Dendritic cell treated with granulocyte-macrophage colony-stimulating factor and Interleukin-4, amounts not matched to agents 40 ng/mL and 50 ng/mL, for 4 days (primary cell): Measurements from ENCODE around the gene AKIP1.
A peak's percentile ranks its signal among the peaks of the same experiment; 100 is the strongest.

Experiments
- H3K27ac Mint-ChIP-seq: one replicate; pipeline ENCODE4 v1.8.0; 2022; ENCODE audit warnings: mild to moderate bottlenecking, mixed read lengths
- H3K27me3 Mint-ChIP-seq: one replicate; pipeline ENCODE4 v1.8.0; 2022; ENCODE audit warnings: mild to moderate bottlenecking, mixed read lengths
- H3K36me3 Mint-ChIP-seq: one replicate; pipeline ENCODE4 v1.8.0; 2022; ENCODE audit warnings: low read depth, mixed read lengths
- H3K4me1 Mint-ChIP-seq: one replicate; pipeline ENCODE4 v1.8.0; 2022; ENCODE audit warnings: low read depth, mixed read lengths
- H3K4me3 Mint-ChIP-seq: one replicate; pipeline ENCODE4 v1.8.0; 2022; ENCODE audit warnings: mild to moderate bottlenecking, moderate library complexity, mixed read lengths
- H3K9me3 Mint-ChIP-seq: one replicate; pipeline ENCODE4 v1.8.0; 2022; ENCODE audit warnings: mixed read lengths
- intact Hi-C: fragments of 100-400 bp; cut with micrococcal nuclease; formaldehyde crosslinking; loops from one replicate; pipeline ENCODE4 v1.15.0; 2022

The AKIP1 gene

DNA sequence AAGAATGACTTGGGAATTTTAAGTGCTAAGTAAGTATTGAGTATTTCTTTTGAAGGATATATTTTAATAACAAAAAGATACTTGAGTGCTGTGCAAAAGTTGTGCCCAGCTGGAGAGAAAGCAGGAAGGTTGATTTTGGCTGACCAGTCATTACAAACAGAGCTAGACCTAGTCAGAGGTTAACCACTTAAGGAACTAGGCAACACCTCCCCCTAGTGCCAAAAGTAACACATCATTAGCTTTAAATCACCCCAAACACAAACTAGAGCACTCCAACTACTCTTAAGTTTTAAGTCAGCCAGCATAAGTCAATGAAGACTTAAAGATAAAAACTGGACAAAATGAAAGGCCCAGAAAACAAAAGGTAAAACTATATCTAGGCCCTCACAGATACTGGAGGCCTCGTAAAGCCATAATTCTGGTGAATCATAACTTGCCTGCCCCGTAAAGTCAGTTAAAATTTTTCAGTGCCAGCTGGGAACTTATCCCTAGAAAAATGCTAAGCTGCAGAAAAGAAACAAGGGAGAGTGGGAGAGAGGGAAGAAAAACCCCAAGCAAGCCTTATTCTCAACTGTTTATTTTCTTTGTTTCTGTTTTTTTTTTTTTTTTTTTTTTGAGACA is 48.7 kb downstream of the AKIP1 start:
- peaks cover 49% of the 10 kb centered on the region for H3K36me3 Mint-ChIP-seq
- H3K27ac Mint-ChIP-seq = no peak overlapping the region
- intact Hi-C loops = loop anchor here (5.0 to 10.0 kb wide), 6 partner anchors 43 to 735 kb away; partner anchors contain the start of genes AKIP1 and NRIP3
- H3K4me1 Mint-ChIP-seq = peaks cover 27% of the 10 kb centered on the region
- H3K4me3 Mint-ChIP-seq = no peak overlapping the region
- no peaks in the 10 kb centered on the region for H3K27me3 Mint-ChIP-seq
- no peaks in the 10 kb centered on the region for H3K9me3 Mint-ChIP-seq

DNA sequence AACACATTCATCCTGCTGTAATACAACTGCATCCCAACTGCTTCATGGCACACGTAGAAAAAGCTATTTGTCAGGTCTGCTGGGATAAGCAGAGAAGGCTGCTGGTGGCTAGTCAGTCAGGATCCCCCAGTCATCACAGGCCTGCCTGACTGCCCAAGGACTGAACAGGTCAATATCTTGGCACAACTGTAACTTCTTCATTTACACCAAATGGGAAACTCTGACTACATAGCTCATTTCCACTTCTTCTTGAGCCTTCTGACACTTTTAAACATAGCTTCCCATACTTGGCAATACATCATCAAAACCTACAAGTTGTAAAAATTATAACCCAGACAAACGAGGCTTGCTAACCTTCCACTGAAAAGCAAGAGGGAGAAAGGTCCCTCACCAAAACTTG is 50.4 kb downstream of the AKIP1 start:
- intact Hi-C loops = loop anchor here (5.0 kb wide), 3 partner anchors 41 to 56 kb away; partner anchors contain the start of genes AKIP1 and NRIP3
- H3K27me3 Mint-ChIP-seq = no peaks in the 10 kb centered on the region
- H3K4me3 Mint-ChIP-seq = no peak overlapping the region
- peaks cover 36% of the 10 kb centered on the region for H3K4me1 Mint-ChIP-seq
- H3K9me3 Mint-ChIP-seq = no peaks in the 10 kb centered on the region
- peak overlapping the region; percentile 44 for H3K27ac Mint-ChIP-seq
- H3K36me3 Mint-ChIP-seq = peaks cover 32% of the 10 kb centered on the region

DNA sequence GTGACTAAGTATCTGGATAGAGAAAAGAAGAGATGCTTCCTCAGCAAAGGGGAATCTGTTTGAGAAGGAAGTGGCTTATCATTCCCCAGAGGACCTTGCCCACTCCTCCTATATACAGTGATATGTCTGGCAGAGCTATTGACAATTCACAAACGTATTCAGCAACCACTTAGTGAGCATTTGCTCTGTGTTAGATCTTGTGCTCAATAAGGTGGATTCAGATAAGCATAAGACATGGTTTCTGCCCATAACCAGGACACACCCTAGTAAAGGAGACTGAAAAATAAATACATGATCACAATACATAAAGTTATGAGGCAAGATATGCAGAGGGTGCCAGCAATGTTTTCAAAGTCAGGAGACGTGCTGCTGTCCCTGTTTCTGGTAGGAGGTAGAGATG is 51.9 kb downstream of the AKIP1 start:
- no peaks in the 10 kb centered on the region for H3K9me3 Mint-ChIP-seq
- H3K27me3 Mint-ChIP-seq = no peaks in the 10 kb centered on the region
- H3K4me3 Mint-ChIP-seq = peak overlapping the region; percentile 32
- intact Hi-C loops = loop anchor here (5.0 kb wide), 3 partner anchors 39 to 54 kb away; partner anchors contain the start of genes AKIP1 and NRIP3
- H3K36me3 Mint-ChIP-seq = peaks cover 21% of the 10 kb centered on the region
- H3K4me1 Mint-ChIP-seq = peaks cover 45% of the 10 kb centered on the region
- peak overlapping the region; percentile 95 for H3K27ac Mint-ChIP-seq

DNA sequence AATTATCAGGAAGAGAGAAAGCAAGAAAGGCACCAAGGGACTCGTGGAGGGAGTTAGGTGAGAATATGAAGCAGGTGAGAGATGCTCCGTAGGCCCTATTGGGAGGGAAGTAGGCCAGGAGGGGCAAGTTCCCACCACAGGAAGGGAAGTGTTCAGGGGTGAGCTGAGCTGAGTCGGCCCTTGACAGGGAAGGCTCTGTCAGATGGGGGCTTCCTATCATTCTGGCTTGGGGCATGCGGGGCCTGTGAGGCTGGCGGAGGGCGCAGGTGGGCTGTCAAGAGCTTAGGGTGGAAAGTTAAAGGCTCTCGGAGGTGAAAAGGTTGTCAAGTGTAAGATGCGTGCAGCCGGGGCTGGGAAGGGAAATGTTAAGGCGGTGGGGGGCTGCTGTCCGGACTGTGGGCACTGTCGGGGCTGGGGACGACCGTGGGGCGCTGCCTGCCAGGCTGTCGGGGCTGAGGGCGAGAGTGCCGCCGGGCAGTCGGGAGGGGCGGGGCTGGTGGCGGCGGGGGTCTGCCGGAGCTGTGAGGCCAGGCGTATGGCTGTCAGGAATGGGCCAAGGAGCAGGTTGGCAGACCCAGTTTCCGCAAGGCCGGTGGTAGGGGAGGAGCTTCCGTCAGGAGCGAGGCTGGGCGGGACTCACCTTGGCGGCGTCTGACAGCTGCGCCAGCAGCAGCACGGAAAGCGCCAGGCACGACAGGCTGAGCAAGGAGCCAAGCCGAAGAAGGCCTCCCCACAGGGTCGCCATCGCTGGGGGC is 52.8 kb downstream of the AKIP1 start:
- Mint-ChIP-seq H3K36me3 (peaks cover 17% of the 10 kb centered on the region), H3K4me1 (peaks cover 45% of the 10 kb centered on the region)
- intact Hi-C loops = loop anchor here (2.0 to 5.0 kb wide), 5 partner anchors 39 to 275 kb away; partner anchors contain the start of genes AKIP1 and NRIP3

DNA sequence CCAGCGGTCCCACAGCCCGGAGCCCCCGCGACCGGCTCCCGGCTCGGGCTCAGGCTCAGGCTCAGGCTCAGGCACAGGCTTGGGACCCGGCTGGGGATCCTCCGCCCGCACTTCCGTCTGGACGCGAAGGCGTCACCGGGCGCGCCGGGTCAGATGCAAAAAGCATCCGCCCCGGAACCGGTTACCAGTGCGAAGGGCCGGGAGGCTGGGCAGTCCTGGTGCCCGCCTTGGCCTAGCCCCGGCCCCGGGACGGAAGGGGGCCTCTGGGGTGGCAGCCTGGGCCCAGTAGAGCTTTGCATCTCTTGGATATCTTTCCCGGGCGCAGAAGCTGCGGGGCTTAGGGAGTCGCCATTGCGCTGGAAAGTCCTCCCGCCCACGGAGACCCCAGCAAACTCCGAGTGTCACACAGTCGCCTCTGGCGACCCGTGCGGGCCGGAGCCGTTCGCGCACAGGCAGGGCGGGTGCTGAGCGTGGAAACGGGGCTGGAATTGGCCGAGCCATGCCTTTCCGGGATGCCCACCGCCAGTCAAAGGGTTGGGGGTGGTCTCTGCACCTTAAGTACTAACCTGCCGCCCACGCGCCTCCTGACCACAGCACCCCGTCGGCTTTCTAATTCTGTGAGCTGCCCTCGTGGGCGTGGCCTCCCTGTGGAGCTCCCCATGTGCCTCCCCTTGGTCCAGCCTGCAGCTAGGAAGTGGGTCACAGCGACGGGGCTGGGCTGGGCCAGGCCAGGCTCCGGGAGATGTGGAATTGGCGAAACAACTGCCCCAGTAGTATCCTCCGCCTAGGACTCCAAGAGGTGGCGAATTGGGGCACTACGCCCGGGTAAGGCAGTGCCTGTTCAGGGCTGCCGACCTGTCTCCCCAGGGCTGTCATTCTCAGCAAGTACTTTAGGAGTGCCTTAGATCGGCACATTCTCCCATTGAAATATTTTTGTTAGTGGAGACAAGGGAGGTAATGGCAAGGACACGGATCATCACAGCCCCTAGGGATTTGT is 53.6 kb downstream of the AKIP1 start, which contains the start of gene TMEM9B:
Gene TMEM9B (minus strand): TSS at position 119 of the 997 bp plus-strand sequence. CDS start 129 bp downstream, outside the sequence.
- H3K4me3 Mint-ChIP-seq = peak within 1 kb of the TSS; percentile 100
- H3K9me3 Mint-ChIP-seq = no peaks in the 10 kb centered on the region
- peak within 1 kb of the TSS; percentile 95 for H3K27ac Mint-ChIP-seq
- H3K27me3 Mint-ChIP-seq = no peaks in the 10 kb centered on the region
- H3K36me3 Mint-ChIP-seq = peaks cover 15% of the 10 kb centered on the region
- peaks cover 45% of the 10 kb centered on the region for H3K4me1 Mint-ChIP-seq
- intact Hi-C loops = loop anchor here (2.0 to 5.0 kb wide), 5 partner anchors 38 to 276 kb away; partner anchors contain the start of genes AKIP1 and NRIP3

More for the DNA sequence above, 52.8 kb downstream of the AKIP1 start:
- Mint-ChIP-seq H3K4me3 (peak overlapping the region; percentile 100), H3K27me3 (no peaks in the 10 kb centered on the region), H3K9me3 (no peaks in the 10 kb centered on the region), H3K27ac (peak overlapping the region; percentile 95)

DNA sequence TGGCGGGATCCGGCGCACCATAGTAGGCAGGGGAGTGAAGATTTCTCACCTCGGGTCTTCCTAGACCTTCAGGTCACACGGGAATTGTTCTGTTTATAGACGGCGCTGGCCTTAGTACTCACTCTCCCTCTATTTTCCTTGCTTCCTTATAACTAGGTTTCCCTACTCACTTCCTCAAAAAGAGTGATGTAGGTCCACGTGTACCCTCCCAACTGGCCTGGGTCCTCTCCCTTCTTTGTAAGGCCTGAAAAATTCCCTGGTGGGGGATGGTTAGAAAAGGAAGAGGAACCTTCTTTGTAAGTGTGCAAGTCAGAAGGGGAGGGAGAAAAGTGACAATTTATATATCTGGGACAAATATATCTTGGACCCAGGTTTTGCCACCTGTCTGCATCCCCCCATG is 56.2 kb downstream of the AKIP1 start:
- Mint-ChIP-seq H3K27ac (peak overlapping the region; percentile 68), H3K4me3 (no peak overlapping the region)

More for the DNA sequence above, 56.2 kb downstream of the AKIP1 start:
- Mint-ChIP-seq H3K4me1 (peaks cover 37% of the 10 kb centered on the region), H3K9me3 (no peaks in the 10 kb centered on the region), H3K36me3 (peaks cover 10% of the 10 kb centered on the region), H3K27me3 (no peaks in the 10 kb centered on the region)
- intact Hi-C loops = no loop called here
